NCI-H82 treated with DMSO at 0.1 percent for 48 hours (cell line): ENCODE results near the gene RASSF5.
"Not testable (repeated sequence)": the region's sequence is repeated elsewhere in the genome, so short reads cannot be mapped to it uniquely, and the experiment has no call there.

Experiments
- DNase-seq: peaks from one replicate; lab custom pipeline; 2025; ENCODE audit not compliant: unreplicated experiment; lab: John Stamatoyannopoulos, UW

RASSF5 gene

DNA sequence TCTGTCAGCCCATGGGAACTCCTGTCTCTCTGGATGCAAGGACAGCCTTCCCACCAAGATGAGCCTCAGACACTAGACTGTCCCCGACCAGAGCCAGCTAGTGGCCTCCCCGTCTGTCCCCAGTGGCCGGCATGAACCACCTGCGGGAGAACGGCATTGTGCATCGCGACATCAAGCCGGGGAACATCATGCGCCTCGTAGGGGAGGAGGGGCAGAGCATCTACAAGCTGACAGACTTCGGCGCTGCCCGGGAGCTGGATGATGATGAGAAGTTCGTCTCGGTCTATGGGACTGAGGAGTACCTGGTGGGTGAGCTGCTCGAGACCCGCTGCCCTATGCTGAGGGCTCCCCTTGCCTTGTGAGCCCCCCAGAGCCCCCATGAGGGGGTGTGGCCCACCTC, 31.3 kb upstream of the RASSF5 start:
- no peak for DNase-seq

DNA sequence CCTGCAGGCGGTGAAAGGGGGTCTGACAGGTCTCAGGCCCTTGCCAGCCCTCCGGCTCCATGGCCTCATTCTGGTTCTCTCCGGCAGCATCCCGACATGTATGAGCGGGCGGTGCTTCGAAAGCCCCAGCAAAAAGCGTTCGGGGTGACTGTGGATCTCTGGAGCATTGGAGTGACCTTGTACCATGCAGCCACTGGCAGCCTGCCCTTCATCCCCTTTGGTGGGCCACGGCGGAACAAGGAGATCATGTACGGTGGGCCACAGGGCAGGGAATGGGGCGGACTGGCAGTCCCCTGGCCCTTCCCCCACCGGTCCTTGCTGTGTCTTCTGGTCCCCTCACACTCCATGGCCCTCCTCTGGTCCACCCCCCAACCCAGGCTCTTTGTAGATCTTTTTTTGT, 30.7 kb upstream of the RASSF5 start:
- DNase-seq: no peak

DNA sequence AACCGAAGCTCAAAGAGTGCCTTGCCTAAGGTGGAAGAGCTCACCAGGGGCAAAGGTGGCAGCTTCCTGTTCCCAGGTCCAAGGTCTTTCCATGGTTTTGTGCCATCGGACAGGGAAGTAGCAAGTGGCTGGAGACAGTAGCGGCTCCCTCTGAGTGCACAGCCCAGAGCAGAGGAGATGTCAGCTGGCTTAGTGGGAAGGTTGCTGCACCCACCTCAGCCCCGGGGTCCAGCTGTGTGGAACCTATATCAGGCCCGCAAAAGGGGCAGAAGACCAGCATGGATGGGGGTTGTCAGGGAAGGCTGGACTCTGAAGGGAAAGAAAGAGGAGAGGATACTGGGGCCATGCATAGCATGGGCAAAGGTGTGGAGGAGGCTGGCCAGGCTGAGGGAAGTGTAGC, 30.2 kb upstream of the RASSF5 start:
- no peak for DNase-seq

DNA sequence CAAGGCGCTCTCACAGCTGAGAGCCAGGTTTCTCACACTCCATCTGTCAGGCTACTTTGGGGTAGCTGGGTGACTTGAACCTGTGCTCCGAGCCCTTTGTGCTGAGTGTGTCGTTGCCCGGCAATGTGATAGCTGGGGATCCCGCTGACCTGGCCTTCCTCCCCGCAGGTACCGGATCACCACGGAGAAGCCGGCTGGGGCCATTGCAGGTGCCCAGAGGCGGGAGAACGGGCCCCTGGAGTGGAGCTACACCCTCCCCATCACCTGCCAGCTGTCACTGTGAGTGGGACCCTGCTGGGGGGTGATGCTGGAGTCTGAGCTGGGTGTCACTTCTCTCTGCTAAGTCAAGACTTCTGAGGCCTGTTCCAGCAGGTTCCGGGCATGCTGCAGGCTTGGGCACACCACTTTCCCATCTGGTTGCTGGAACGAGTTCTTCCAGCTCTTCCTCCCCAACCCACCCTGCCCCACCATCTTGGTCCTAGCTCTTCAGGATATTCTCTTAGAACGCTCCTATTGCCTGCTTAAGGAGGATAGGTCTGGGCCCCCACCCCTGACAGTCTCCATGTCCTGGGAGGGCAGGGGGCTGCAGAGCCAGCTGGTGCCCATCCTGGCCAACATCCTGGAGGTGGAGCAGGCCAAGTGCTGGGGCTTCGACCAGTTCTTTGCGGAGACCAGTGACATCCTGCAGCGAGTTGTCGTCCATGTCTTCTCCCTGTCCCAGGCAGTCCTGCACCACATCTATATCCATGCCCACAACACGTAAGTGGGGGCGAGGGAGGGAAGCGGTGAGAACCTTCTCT, 29.6 kb upstream of the RASSF5 start:
- no peak for DNase-seq

DNA sequence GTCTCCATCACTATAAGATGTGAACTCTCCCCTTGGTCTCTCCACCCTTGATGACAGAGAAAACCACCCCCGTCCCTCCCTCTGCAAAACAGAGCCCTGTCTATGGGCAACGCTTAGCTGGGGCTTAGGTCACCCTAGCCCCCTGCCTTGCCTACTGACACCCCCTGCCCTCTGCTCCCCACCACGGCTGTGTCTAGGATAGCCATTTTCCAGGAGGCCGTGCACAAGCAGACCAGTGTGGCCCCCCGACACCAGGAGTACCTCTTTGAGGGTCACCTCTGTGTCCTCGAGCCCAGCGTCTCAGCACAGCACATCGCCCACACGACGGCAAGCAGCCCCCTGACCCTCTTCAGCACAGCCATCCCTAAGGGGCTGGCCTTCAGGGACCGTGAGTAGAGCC, 28.6 kb upstream of the RASSF5 start:
- DNase-seq: no peak

DNA sequence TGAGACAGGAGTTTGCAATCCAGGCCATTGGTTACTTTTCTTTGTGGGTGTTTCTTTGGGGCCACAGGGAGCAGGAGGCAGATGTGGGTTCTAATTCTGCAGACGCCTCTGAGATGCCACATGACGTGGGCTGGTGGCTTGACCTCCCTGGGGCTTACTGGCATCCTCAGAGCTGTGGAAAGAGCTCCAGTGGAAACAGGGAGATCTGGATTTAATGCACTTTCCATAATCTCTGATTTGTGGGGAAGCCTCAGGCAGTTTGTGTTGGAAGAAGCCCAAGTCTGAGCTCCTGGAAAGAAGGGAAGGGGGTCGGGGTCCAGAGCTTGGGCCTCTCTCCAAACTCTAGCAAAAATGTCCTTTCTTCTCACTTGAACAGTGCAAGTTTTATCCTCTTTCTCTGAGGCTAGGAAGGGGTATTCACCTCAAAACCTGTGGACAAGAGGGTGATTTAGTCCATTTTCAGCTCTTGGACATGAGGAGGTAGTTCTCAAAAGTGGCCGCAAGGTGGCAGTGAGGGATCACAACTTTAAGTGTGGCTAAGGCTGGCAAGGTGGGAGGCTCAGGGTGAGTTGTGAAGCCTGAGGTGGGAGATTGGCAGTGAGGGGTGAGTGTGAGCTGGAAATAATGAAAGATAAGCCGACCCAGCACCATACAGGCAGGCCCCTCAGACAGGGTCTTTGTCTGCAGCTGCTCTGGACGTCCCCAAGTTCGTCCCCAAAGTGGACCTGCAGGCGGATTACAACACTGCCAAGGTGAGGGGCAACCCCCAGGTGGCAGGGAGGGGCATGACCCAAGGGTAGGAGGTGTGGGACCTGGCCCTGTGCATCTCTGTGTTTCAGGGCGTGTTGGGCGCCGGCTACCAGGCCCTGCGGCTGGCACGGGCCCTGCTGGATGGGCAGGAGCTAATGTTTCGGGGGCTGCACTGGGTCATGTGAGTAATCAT, 27.9 kb upstream of the RASSF5 start:
- peak; percentile 64 for DNase-seq

DNA sequence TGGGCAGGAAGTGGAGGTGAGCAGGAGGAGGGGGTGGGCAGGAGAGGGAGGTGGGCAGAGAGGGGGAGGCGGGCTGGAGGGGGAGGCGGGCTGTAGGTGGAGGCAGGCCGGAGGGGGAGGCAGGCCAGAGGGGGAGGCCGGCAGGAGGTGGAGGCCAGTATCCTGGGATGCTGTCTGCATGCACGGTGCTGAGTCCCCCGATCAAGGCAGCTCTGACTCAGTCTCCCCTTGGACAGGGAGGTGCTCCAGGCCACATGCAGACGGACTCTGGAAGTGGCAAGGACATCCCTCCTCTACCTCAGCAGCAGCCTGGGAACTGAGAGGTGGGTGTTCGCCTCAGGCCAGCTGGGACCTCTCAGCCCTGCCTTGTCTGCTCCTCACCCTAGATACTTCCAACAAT, 27.1 kb upstream of the RASSF5 start:
- DNase-seq: no peak

DNA sequence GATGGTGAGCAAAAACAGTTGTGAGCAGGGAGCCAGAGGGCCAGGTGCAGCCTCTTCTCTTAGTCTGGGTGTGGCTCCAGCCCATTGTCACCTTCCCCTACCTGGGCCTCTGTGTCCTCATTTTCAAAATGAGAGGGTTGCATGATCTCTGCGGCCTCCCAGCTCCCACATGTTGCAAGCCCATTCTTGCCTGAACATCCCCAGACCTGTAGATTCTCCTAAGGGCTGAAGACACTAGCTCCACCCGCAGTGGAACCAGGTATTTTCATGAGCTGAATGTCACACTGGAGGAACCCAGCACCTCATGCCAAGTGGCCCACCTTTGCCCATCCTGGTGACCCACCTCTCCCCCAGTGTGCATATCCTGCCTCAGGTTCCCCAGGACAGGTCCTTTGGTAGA, 24.7 kb upstream of the RASSF5 start:
- DNase-seq: no peak

DNA sequence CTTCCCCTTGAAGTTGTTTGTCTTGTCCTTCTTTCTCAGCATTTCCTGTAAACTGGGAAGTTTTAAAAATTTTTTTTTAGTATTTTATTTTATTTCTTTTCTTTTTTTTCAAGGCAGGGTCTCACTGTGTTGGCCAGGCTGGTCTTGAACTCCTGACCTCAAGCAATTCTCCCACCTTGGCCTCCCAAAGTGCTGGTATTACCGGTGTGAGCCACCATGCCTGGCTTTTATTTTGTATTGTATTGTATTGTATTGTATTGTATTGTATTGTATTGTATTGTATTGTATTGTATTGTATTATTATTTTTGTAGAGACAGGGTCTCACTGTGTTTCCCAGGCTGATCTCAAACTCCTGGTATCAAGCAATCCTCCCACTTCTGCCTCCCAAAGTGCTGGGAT, 23.5 kb upstream of the RASSF5 start:
- DNase-seq: not testable (repeated sequence)

DNA sequence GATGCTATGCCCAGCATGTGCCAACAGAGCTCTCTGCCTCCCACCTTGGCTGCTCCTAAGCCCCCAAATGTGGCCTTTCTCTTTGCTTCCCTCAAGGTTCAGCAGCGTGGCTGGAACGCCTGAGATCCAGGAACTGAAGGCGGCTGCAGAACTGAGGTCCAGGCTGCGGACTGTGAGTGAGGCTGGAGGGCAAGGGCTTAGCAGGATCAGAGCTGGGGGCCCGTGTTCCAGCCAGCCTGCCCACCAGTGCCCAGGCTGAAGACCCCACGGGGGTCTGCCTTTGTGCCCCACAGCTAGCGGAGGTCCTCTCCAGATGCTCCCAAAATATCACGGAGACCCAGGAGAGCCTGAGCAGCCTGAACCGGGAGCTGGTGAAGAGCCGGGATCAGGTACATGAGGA, 22.4 kb upstream of the RASSF5 start:
- no peak for DNase-seq

DNA sequence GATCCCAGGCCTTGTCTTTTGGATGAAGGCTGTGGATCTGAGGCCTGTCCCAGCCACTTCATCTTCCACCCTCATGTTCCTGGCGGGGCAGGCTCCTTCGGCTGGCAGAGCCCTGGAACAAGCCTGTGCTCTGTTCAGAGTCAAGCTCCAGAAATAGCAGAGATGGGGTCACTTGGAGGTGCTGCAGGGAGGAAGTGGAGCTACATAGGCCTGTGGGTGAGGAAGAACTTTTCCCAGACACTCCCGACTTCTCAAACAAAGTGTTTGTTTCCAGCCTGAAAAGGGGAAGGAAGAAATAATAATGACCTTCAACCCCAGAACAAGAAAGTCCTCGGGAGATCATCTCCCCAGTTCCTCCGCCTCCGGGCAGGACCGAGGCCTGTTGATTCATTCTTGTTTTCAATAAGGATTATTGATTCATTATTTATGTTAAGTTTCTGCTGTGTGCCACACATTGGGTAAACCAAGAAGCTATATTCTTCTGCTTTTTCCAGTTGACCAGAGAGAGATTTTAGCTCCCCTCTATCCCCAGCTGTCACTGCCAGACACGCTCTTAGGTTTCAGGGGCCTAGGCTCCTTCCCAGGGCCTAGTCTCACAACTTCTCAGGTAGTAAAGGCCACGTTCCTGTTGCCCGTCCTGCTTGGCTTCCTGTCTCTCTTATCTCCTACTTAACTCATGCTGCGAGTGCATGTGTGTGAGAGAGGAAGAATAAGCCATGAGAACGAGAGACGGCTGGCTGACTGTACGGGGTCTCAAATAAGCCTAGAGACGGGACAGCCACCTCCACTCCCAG, 20.1 kb upstream of the RASSF5 start:
- DNase-seq: no peak

DNA sequence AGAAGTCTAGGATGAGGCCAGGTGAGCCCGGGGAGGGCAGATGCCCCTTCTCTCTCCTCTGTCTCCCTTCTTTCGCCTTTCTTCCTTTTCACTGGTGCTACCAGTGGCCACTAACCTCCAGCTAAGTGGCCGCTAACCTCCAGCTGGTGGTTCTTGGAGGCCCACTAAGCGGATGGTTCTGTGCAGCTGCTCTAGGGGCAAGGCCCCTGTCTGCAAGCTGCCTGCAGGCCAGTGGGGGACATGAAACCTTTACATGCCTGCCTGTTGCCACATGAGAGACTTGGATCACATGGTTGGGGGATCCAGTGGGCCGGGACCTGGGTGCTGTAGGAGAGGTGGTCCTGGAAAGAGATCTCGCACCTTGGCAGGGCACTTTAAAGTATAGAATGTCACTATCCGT, 19.4 kb upstream of the RASSF5 start:
- no peak for DNase-seq

DNA sequence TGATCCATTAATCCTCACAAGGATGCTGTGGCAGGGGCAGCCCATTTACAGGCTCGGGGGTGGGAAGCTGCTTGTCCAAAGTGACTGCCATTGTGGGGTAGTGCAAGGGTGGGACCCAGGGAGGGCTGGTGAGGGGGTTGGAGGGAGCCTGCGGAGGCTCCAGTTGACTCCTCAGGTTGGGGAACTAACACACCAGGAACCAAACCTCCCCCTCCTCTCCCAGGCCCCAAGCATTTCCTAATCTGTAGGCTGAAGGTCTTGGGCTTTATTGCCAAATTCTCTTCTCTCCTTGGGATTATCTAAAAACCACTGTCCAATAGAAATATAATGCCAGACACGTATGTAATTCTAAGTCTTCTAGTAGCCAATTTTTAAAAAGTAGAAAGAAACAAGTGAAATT, 18.9 kb upstream of the RASSF5 start:
- DNase-seq: no peak

DNA sequence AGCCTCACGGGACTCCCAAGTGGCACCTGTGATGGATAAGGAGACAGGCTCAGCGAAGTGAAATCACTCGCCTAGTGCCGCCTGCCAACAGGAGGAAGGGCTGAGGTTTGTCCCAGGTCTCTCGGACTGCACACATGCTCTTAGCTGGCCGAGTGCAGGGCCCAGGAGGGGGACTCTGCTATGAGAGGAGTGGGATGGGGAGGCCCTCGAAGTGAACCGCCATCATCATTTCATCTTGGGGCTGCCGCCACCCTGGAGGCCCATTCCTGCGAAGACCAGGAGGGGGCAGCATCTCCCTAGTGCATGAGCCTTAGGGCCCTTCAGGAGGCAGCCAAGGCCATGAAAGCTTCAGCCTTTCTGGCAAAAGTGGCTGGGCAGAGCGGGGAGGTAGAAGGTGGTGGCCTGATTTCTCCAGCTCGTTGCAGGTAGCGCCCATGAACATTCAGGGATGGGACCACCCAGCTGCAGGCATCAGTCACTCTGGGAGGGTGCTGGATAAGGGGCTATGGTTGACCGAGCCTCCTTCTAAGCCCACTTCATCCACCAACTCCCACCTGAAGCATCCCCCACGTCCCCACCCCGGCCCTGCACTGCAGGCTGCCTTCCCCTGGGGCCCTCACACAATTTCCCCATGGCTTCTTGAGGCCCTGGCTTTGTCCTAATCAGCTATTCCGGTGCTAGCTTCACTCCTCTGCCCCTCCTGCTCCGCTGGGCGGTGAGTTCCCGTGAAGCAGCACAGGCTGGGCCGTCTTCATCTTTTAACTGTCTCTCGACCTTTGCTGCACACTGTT, 17.2 kb upstream of the RASSF5 start:
- peak; percentile 35 for DNase-seq

DNA sequence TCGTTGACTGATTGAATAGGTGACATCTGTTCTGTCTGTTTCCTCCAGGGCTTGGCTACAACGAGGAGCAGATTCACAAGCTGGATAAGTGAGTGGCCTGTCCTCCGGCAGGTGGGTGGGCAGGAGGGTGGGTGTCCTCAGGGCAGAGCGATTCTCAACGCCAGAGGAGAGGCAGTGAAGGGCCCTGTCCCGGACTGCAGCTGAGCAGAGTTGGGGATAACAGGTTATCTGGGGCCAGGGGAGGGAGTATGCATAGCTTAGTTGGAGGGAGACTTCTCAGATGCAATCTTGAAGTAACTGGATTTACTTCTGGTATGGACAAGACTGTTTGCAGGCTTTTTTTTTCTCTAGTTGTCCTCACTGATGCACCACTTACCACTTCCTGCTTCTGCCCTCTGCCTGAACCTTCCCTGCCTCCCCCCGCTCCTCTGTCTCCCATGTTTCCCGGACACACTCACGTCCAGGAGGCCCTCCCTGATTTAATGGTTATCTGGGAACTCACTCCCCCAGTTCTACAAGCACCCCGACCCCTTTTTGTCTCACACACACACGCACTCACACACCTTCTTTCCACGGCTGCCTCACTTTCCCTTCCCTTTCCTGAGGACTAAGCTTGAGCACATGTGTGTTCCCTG, 16.4 kb upstream of the RASSF5 start:
- DNase-seq: no peak

DNA sequence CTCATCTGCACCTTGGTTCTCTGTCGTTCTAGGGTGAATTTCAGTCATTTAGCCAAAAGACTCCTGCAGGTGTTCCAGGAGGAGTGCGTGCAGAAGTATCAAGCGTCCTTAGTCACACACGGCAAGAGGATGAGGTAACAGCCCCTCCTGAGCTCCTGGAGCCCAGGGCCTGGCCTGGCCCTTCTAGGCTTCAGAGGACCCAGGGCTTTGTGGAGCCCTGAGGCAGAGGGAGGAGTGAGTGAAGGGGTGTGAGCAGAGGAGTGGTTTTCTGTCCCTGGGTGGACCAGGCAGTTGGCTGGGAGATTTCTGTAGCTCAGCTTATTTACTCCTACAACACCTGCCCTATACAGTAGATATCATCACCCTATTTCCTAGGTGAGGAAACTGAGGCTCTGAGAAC, 15.7 kb upstream of the RASSF5 start:
- DNase-seq: no peak

DNA sequence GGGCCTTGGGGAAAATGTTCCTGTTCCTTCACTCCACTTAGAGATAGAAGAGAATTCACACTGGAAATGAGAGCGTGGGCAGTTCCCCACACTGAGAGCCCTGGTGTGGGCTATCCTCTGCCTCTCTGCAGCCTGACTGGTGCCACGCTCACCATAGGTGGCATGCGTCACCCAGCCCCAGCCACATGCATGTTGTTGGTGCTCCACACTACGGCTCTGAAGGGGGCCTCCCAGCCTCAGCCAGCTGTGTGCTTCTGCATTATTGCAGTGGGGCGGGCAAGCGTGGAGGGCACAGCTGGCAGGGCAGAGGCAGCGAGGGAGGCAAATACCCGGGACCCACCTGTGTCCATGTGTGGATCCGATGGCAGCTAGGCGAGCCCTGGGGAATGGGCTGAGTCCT, 14.7 kb upstream of the RASSF5 start:
- DNase-seq: no peak

DNA sequence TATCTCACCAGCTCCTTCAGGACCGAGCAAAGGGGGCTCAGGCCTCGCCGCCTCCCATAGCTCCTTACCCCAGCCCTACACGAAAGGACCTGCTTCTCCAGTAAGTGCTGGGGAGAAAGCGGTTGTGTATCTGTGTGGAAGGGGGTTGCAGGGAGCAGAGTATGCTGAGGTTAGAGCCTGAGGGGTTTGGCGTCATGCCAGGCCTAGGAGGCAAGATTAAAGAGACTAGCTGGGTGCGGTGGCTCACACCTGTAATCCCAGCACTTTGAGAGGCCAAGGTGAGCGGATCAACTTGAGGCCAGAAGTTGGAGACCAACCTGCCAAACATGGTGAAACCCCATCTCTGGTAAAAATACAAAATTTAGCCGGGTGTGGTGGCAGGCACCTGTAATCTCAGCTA, 14.1 kb upstream of the RASSF5 start:
- DNase-seq: no peak

DNA sequence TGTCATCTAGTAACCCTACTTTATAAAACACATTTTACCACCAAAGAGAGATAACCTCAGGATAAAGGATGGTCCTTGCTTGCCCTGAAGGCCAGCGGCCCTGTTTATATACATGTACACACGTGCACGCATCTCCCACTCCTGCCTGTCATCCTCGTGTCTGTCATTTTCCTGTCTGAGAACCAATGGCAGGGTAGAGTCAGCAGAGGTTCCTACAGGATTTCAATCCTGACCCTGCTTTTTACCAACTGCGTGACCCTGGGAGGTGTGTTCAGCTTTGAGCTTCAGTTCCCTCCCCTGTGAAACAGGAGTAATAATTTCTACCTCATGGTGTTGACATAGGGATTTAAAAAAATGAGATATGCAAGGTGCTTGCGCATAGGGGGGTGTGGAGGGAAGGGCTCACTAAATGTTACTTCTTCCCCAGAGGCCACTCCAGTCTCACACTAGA, 12.3 kb upstream of the RASSF5 start:
- DNase-seq: no peak

DNA sequence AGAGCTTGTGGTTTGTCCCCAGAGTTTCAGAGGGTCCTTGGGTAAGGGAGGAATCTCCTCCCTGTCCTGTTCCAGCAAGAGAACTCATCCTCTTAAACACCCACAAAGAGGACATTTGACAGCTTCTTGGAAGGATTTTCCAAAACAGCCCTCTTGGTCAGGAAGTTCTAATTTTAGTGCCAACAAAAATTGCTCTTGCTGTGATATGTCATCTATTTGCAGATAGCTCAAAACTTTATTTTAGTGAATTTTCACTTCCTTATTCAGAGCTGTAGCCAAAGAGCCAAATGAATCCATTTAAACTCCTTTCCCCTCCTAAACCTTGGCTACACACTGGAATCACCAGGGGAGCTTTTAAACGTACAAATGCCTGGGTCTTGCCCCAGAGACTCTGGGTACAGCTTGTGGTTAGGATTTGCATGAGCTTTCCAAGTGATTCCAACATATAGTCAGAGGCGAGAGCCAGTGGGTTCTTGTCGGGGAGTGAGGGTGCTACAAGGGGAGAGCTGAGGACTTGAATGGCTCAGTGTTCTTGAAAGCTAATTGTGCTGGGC, 11.8 kb upstream of the RASSF5 start:
- no peak for DNase-seq
